M059J (cell line): ENCODE measurements around the gene HADHB. TPM values are rescaled to one million over a fixed set of nuclear protein-coding genes. Genes with fewer than 3 reads are reported as not detected.
"Not testable (repeated sequence)": the region's sequence is repeated elsewhere in the genome, so short reads cannot be mapped to it uniquely, and the experiment has no call there.

Experiments
- DNase-seq: peaks from one replicate; pipeline ENCODE4 v3.0.0-alpha.2; 2012; ENCODE audit warnings: low read depth
- total RNA-seq: library from RNA; depleted of rRNA; stranded (reverse); fragments of >200 nt; shearing (Covaris generic); gene quantifications from 2 replicates; pipeline ENCODE4 v1.2.3, GENCODE V29; 2014

HADHB gene
- total RNA-seq, 1 experiment from 2014 or later: 83.1 TPM

GRCh38 chr2:26245231-26245732 lies 543 bp downstream of the HADHB start:
- DNase-seq: peak; percentile 45

GRCh38 chr2:26245810-26246209 lies 1.1 kb downstream of the HADHB start:
- DNase-seq: peak; percentile 30

DNA sequence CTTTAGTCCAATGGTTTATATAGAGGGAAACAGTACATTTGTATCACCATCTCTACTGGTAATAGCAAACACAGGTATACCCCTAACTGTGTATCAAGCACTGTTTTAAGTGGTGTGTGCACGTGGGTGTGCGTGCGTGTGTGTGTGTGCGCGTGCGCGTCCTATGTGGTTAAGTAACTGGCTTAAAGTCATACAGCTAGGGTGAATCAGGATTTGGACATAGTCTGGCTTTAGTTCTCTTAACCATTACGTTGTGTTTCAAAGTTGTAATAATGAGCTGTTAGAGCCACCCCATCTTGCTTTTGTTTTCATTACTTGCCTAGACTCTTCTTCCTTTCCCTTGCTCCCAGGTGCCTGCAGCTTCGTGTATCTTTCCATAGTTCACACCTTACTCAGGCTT lies 2.1 kb downstream of the HADHB start:
- no peak for DNase-seq

DNA sequence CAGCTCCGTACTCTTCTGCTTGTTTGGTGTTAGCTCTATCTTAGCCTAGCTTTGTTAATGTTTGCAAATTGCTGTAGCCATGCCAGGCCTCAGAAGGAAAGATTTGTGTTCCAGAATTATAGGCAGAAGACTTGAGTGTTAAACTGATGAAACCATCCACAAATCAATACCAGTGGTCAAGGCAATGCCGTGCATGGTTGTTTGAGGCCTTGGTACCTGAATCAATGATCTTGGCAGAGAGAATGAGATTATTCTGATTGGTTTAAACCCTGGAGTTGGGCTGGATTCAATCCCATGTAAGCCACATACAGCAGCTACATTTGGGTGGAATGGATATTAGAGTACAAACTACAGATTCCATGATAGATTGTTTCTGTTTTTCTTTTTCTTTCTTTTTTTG lies 4.9 kb downstream of the HADHB start:
- DNase-seq: no peak

- no peak for DNase-seq
Observed at GRCh38 chr2:26251893-26252292, 7.2 kb downstream of the HADHB start.

DNA sequence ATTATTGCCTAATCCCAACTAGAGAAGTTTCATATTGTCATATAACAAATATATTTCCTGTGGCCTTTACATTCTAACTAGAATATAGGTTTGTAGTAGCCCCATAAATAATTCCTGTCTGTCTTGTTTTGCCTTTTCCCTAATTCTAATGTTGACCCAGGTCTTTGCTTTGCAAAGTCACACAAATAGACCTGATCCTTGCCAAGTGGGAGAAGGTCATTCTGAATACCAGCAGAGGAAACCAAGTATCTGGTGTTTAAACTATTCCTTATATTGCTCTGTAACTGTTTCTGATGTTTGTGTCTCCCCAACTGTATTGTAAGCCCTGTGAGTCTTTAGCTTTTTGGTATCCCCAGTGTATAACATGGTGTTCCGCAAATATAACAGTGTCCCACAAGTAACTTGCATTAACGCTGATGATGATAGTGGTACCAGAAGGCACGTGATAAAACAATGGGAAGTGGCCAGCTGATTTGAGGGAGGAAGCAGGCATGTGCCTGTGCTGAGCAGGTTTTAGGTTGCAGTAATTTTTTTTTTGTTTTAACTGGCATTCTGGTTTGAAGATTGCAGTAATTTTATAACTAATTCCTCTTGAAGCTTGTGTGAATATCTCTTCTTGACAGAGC lies 11.1 kb downstream of the HADHB start:
- DNase-seq: no peak

DNA sequence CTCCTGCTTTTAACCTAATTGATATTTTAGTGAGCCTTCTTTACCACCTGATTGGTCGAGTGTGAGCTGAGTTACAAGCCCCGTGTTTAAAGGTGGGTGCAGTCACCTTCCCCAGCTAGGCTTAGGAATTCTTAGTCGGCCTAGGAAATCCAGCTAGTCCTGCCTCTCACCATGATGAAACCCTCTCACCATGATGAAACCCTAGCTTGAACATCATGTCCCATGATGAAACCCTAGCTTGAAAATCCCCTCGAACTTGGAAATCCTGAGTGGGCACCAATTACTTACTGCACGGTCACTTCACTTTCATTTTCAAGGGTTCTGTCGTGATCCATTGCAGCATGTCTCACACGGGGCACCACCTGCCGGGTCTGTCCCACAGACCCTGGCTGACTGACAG lies 14.1 kb downstream of the HADHB start:
- not testable (repeated sequence) for DNase-seq

DNA sequence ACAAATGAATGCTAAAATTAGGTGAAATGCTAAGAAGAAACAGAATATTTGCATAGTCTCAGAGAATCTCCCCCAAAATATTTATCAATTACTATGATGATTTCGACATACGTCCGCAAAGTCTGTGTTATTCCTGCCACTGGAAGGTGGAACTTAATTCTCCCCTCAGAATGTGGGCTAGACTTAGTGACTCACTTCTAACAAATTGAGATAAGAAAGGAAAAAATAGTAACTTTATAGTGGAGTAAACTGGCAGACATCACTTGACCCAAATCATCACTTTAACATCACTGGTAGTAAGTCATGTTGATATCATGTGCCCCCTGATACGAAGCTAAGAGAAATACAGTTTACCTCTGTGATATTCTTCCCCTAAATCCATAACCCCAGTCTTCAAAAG lies 23.5 kb downstream of the HADHB start:
- peak; percentile 42 for DNase-seq

DNA sequence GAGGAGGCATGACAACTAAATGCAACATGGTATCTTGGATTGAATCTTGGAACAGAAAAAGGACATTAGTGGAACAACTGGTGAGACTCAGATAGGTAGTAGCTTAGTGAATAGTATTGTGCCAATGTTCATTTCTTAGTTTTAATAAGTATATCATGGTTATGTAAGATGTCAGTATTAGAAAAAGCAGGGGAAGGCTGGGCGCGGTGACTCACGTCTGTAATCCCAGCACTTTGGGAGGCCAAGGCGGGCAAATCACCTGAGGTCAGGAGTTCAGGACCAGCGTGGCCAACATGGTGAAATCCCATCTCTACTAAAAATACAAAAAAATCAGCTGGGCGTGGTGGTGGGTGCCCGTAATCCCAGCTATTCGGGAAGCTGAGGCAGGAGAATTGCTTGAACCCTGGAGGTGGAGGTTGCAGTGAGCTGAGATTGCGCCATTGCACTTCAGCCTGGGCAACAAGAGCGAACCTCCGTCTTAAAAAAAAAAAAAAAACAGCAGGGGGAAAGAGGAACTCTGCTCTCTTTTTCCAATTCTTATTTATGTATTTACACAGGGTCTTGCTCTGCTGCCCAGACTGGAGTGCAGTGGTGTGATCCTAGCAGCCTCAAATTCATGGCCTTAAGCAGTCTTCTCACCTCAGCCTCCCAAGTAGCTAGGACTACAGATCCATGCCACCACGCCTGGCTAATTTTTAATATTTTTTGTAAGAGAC lies 24.1 kb downstream of the HADHB start:
- not testable (repeated sequence) for DNase-seq

GRCh38 chr2:26269571-26270158 lies 24.9 kb downstream of the HADHB start:
- DNase-seq: peak; percentile 10

GRCh38 chr2:26270373-26270772 lies 25.6 kb downstream of the HADHB start:
- no peak for DNase-seq

DNA sequence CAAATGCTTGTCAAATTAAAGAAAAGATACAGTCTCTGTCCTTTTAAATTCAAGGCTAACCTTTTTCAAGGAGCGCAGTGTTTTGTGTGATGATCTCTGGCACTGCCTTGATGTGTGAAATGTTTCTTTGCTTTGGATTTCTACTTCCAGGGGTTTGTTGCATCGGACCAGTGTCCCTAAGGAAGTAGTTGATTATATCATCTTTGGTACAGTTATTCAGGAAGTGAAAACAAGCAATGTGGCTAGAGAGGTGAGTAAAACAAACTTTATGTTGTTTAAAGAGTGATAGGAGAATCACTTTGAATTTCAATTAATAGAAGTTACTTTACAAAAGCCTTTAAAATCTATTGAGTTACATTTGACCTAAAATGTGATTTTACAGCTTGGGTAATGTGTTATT lies 28.8 kb downstream of the HADHB start:
- no peak for DNase-seq

- peak; percentile 77 for DNase-seq
Observed at GRCh38 chr2:26274058-26274613, 29.4 kb downstream of the HADHB start.

DNA sequence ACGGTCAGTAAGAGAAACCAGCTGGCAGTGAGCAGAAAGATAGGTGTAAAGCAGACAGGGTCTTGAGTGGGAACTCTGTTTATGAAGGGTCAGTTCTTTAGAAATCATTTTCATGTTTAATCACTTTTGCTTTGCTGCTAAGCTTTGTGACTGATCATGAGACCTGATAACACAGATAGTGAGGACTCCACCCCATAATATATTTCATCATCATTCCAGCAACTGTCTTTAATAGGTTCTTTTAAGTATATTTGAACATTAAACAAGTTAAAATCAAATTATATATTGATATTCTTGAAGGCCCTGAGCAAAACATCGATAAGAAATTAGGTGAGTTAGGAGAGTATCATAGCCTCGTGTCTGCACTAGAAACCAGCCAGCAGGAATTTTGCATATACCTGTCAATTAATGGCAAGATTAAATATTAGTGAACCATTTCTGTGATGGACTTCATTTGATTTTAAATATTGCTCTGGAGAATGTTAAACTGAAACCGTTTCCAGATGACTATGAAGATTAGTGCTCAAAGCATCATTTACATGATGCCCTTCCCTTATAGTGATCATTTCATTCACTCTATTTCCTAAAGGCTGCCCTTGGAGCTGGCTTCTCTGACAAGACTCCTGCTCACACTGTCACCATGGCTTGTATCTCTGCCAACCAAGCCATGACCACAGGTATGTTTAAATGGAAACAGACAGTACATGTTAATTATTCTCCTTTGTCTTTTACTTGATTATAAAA lies 31.9 kb downstream of the HADHB start:
- no peak for DNase-seq

DNA sequence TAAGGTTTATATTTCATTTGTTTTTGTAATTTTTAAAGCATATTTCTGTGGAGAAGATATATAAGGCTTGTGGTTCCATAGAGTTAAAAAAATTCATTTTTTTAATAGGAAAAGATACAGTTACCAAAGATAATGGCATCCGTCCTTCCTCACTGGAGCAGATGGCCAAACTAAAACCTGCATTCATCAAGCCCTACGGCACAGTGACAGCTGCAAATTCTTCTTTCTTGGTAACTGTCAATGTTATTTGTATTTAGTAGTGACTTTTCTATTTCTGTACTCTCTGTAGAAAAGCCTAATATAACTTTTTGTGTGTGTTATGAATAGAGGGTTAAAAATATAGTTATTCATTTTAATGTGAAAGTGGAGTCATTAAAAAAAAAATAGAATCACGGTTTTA lies 35.1 kb downstream of the HADHB start:
- no peak for DNase-seq

GRCh38 chr2:26281226-26281625 lies 36.5 kb downstream of the HADHB start:
- no peak for DNase-seq

- no peak for DNase-seq
Observed at GRCh38 chr2:26283606-26284005, 38.9 kb downstream of the HADHB start.

DNA sequence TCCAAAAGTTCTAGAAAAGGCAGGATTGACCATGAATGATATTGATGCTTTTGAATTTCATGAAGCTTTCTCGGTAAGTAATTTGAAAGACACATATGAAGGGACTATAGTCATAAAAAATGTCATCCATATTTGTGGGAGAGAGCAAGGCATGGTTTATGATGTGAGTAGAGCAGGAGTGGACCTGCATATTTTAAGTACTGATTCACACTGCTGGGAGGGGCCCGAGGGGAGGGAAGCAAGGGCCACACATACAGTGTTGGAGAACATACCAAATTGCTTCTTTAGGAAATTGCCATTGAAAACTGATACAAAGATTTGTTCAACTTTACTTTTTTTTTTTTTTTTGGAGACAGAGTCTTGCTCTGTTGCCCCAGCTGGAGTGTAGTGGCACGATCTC lies 39.4 kb downstream of the HADHB start:
- DNase-seq: peak; percentile 53

GRCh38 chr2:26285931-26286330 lies 41.2 kb downstream of the HADHB start:
- no peak for DNase-seq

DNA sequence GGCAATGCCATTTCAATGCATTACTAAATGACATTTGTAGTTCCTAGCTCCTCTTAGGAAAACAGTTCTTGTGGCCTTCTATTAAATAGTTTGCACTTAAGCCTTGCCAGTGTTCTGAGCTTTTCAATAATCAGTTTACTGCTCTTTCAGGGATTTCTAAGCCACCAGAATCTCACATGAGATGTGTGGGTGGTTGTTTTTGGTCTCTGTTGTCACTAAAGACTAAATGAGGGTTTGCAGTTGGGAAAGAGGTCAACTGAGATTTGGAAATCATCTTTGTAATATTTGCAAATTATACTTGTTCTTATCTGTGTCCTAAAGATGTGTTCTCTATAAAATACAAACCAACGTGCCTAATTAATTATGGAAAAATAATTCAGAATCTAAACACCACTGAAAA lies 45.3 kb downstream of the HADHB start:
- DNase-seq: no peak

- no peak for DNase-seq
Observed at GRCh38 chr2:26292646-26293045, 47.9 kb downstream of the HADHB start.

- no peak for DNase-seq
Observed at GRCh38 chr2:26295511-26295910, 50.8 kb downstream of the HADHB start.
